Kidney tubule cell (primary cell): ENCODE results near the gene BOD1.
"Not testable (repeated sequence)": the region's sequence is repeated elsewhere in the genome, so short reads cannot be mapped to it uniquely, and the experiment has no call there.

ENCODE experiments used
- DNase-seq: peaks from one replicate; pipeline ENCODE4 v3.0.0-alpha.2; 2018; ENCODE audit warnings: low spot score

BOD1 gene

DNA sequence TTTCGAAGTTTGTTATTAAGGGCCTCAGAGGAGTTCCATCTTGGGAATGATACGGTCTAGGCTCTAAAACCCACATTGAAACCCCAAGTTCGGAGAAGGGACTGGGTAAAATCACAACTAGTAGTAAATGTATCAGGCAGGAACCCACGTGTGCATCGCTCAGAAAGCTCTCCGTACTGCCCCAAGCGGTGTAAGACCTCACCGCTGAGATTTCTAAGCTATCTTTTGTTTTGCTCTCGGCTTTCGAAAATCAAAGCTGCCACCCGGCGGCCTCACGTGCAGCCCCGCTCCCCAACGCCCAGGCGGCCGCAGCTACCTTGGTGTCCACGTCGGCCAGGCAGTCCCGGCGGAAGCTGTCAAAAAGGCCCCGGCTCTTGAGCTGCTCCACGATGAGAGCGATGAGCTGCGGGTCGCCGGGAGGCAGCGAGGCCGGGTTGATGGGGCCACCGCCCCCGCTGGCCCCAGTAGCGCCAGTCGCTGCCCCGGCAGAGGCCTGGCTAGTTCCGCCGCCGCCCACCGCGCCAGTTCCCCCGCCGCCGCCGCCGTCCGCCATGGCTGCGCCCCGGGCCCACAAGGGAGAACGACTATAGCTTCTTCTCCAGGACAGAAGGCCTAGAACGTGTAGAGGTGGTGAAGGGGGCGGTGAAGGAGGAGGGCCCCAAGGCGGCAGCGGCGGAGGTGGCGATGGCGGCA is 420 bp downstream of the BOD1 start:
- peak; percentile 75 for DNase-seq

GRCh38 chr5:173614591-173614990 is 1.9 kb downstream of the BOD1 start:
- DNase-seq, result no peak

DNA sequence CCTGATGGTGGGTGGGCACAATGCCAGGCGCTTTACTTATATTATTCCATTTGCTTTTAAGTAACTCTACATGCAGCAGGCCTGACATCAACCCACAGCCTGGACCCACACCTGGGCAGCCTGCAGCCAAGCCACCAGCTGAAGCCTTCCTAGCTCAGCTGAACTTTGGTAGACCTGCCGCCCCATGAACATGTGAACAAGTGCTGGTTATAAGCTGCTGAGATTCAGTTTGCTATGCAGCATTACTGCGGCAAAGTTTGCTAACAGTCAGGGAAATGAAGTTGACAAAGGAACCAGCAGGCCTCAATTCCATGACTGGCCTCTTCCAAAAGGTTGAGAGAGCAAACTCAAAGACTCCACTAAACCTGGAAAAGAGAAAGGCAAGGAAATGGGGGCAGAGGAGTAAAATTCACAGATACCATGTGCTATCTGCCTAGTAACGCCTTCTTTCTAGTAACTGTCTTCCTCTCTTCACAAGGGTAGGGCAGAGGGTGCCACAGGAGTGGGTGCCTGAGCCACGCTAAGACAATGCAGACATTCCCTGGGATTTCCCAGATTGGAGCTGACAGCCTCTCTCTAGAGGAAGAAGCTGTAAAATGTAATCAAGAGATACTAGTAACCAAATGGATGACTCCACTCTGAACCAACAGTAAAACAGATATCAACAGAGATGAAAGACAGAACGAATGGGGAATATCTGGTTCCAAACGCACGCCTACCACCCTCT is 2.9 kb downstream of the BOD1 start:
- peak; percentile 2 for DNase-seq

DNA sequence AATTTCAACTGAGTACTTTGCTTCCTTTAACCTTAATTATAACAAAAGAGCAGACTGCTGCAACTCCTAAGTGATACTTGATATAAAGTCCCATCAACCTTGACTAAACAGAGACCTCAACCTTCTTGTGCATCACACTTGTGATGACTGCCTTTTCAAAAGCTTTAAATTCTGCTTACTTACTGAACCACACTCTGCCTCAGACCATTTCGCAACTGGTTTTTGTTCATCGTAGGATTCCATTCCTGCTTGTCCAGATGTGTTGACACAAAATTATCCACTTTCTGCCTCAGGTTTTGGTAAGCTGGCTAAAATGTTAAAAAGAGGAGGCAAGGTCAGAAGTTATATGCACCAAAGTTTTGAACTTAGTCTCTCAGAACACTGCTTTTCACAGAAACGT is 3.5 kb downstream of the BOD1 start:
- peak; percentile 5 for DNase-seq

DNA sequence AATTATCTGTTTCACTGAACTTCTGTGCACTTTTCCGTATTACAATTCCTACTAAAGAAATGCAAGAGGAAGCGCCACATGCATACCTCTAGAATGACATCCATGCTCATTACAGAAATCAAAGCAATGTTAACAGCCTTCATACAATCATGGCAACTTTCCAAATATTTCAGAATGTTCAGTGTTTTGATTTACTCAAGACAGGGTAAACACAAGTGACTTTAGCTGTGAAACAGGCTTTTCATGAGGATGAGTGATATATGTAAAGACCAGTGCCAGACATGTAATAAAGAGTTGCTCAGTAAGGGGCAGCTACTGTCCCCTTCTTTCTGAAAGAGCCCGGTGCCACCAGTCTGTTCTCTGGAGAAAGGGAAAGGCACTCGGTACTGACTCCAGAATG is 4.7 kb downstream of the BOD1 start:
- DNase-seq, result no peak

DNA sequence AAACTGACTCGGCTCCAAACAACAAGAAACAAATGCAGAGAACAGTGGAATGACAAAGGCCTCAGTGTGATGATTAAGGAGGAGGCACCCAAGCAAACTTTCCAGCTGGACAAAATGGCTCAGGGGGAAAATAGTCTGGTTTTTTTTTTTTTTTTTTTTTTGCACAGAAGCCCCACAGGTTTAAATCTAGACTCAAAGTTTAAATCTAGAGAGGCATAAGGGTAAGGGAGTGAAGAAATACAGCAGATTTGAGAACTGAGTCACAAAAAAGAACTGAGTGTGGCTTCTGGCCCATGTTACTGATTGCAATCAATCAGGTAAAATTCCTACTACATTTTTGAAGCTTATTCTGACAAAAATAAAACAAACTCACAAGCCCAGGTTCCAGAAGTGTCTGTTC is 12.3 kb downstream of the BOD1 start:
- no peak for DNase-seq

GRCh38 chr5:173602423-173602822 is 14.0 kb downstream of the BOD1 start:
- DNase-seq, result no peak

GRCh38 chr5:173598686-173599085 is 17.8 kb downstream of the BOD1 start:
- no peak for DNase-seq

DNA sequence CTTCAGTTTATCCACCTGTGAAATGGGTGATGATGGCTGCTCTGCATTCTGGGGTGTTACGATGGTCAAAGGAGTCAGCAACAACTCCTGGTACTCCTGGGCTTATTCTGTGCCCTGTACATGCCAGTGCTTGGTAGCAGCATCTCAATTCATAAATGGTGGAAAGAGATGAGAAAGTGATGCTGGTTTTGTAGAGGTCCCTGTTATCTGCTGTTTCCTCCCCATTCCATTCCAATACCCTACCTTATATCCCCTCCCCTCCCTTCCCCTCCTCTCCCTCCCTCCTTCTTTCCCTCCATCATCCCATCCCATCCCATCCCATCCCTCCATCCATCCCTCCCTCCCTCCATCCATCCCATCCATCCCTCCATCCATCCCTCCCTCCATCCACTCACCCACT is 19.1 kb downstream of the BOD1 start:
- DNase-seq, result no peak

GRCh38 chr5:173595841-173596240 is 20.6 kb downstream of the BOD1 start:
- no peak for DNase-seq

DNA sequence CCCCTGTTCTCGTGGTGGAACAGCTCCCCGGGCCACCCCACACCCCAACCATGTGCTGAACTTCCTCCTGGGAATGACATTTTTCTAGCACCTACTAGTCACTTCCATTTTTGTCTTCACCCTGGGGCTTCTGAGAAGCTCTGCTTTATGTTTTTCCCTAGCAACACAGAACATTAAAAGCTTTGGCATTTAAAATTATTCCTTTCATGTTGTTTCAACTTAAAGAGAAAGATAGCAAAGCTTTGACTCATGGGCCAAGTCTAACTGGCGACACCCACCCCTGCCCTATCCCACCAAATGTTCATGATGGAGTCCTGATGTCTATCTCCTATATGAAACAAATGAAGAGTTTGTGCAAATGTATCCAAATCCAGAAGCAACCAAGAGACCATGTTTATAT is 22.4 kb downstream of the BOD1 start:
- DNase-seq, result no peak

- DNase-seq, result peak; percentile 28
These were observed 24.3 kb downstream of the BOD1 start for GRCh38 chr5:173592050-173592669.

GRCh38 chr5:173591056-173591514 is 25.4 kb downstream of the BOD1 start:
- DNase-seq, result no peak

DNA sequence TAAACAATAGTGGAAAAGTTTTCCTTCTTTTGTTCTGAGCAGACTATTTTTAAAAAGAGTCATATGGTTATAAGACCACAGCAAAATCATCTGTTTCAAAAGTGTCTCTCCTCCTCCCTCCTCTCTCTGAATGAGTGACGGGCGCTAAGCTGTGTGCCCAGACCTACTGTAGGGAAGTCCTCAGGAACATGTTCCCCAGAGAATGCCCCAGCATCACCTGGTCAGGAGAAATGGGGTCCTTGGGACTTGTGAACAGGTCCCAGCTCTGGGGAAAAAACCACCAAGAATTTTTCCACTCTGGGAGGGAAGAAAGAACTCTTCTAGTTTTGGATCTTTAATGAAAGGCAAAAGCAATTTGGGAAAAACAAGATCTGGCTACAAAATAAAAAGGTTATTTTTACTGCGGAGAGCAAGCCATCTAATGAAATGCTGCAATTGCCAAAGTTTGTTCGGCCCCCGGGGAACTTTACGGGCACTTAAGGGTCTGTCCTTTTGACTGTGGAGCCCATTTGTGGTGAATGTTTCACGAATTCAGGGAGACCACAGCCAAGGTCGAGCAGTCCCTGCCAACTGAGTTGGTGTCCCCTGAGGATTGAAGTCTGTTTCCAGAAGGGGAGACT is 25.9 kb downstream of the BOD1 start:
- no peak for DNase-seq

DNA sequence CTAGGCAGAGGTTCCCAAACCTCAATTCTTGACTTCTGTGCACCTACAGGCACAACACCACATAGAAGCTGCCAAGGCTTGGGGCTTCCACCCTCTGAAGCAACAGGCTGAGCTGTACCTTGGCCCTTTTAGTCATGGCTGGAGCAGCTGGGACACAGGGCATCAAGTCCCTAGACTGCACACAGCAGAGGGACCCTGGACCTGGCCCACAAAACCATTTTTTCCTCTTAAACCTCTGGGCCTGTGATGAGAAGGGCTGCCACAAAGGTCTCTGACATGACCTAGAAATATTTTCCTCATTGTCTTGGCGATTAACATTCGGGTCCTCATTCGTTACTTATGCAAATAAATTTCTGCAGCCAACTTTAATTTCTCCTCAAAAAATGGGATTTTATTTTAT is 30.3 kb downstream of the BOD1 start:
- not testable (repeated sequence) for DNase-seq

GRCh38 chr5:173583346-173583745 is 33.1 kb downstream of the BOD1 start:
- DNase-seq, result no peak

DNA sequence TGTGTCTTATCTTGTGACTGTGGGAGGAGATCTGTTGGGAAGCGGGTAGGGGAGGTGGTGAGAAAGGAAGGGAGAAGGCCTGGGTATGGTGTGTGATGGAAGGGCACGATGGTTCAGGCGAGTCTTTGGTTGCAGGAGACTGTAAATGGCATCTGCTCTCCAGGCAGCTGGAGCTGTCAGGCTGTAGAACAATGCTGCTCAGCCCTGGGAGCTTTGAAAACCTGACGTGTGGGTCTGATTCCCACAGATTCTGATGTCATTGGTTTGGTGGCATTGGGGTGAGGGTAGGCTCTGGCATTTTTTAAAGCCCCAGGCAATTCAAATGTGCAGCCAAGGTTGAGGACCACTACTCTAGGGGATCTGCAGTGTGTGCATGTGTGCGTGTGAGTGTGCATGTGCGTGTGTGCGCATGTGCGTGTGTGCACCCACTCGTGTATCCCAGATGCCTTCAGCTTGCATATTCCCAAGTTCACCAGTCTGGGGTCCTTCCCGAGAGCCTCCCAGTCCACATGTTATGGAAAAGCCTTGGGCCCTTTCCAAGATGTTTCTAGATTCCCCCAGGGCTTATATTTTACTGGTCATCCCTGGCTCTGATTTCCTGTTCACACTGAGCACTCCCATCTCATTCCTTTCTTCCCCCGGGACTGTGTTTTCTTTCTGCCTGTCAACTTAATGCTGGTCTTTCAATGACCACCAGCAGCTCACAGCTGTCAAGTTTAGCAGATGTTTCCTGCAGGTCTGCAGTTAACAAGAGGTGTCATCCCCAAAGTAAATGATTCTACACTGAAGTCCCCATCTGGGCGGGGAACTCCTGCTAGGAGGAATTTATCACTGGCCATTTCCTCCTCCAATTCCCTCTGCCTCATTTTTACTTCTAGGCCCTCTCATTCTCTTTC is 34.0 kb downstream of the BOD1 start:
- no peak for DNase-seq

DNA sequence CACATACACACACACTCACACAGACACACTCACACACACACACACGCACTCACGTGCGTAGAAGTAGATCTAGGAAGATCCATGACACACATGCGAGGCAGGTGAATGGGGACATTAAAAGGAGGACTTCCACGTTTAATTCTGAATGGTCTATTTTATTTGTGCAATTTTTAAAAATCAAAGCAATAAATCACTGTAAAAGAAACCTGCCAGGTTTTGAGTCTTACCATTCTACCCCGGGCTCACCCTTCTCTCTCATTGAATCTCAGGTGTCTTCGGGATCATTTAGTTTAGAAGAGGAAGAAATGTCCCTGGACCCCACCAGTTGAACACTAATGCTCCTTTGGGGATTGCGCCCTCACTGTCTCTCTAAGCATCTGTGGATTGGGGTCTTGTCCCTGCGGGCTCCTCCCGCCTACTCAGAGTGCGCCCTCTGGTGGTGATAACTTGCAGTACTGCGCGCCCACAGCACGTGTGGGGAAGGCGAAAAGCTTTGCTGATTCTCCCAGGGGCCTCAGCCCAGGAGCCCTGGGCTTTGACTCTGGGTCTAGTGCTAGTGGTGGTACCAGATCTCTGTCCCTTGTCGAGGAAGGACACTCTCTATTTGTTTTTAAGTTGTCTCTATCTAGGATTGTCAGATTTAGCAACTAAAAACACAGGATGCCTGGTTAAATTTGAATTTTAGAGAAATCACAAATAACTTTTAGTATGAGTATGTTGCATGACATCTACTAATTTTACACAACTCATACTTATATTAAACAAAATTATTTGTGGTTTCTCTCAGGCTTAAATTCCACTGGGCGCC is 34.8 kb downstream of the BOD1 start:
- DNase-seq, result peak; percentile 13

DNA sequence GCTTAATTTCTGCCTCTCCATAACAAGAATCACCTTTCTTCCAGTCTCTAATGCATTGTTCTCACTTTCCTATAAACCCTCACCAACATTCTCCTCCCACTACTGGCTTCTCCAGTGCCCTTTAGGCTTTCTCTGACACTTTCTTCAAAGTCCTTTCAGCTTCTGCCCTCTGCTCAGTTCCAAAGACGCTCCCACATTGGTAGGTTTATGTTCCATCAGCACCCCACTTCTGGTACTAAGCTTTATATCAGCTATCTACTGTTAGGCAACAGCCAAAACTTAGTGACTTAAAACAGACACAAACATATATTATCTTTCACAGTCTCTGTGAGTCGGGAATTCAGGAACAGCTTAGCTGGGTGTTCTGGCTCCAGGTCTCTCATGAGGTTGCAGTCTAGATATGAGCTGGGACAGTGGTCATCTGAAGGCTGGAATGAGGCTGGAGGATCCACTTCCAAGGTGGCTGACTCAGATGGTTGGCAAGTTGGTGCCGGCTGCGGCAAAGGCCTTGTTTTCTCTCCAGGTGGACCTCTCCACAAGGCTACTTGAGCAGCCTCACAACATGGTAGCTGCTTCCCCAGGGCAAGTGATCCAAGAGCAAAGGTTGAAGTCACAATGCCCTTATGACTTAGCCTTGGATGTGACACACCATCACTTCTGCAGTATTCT is 37.4 kb downstream of the BOD1 start:
- DNase-seq, result no peak

DNA sequence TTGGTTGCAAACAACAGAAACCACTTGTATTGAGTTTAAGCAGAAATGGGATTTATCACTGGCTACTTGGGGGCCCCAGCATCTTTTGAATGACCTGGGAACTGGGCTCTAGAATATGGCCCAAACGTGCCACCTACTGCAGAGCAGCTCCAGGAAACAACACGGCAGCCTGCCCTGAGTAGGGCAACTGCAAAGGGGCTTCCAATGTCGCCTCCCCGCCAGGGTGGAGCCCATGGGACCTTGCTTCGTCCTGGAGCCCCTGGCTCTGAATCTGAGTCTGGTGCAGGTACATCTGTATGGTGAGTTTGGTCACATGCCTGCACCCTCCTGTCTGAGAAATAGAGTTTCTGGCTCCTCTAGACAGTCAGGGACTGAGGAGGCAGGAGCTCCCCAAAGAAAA is 38.6 kb downstream of the BOD1 start:
- DNase-seq, result no peak
